ENCODE data around the gene RNF144B. TPM values are rescaled to one million over a fixed set of nuclear protein-coding genes. Genes with fewer than 3 reads are reported as not detected.

Gene RNF144B
- total and polyA plus RNA-seq, 2 of the 8 experiments (the other 6 are each of a cell fraction or from before 2014, with no cell fraction given), result 1.8 to 11.2 TPM

DNA sequence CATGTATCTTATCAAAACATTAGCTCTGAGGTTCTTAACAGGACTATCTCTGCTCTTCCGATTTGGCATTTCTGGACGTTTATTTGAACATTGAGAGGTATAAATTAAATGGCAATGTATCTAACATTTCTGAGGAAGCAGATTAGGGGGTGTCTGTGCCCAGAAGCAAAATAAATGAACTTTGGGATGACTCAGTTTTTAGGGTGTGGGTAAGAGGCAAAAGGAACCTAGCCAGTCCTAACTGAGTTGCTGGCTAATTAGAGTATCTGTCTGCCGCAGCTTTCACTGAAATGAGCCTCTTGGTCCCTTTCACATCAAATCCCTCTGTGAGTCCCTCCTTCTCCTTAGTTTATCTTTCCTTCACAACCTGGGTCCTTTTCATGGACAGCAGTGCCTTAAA lies 1.1 kb downstream of the RNF144B start:
- H3K4me2 ChIP-seq (ENCODE audit: insufficient read depth in 1 of 2, low read depth in 2 of 2, low read length in 2 of 2), result peak overlapping the region; percentile 74 to 83
- no peak overlapping the region for H3K4ac ChIP-seq (replicated peaks; ENCODE audit: insufficient read length, low read depth, low read length)
- no peak overlapping the region for H3K56ac ChIP-seq (replicated peaks; ENCODE audit: insufficient read length, low read depth, low read length)
- no peaks in the 10 kb centered on the region for H3K79me1 ChIP-seq (ENCODE audit: low read depth, low read length)
- H3K27ac ChIP-seq (ENCODE audit: low read depth, low read length), result no peak overlapping the region
- no peaks in the 10 kb centered on the region for H4K20me1 ChIP-seq (replicated peaks in 1 of 2; ENCODE audit: control insufficient read depth in 1 of 2, insufficient read depth in 2 of 2, low read length in 2 of 2)
- WGBS, 2 experiments (ENCODE audit: extremely low coverage in 1 of 2, insufficient coverage in 1 of 2, insufficient read length in 1 of 2, insufficient replicate concordance in 2 of 2, low coverage in 1 of 2, low lambda C conversion rate in 2 of 2, missing lambda C conversion rate in 1 of 2), result 58% methylated on average over 3 of the region's 3 CpGs; no CpG with 5 or more reads in 1 of the 2 experiments
- H3K4me3 ChIP-seq (ENCODE audit: extremely low read depth in 1 of 4, insufficient read depth in 2 of 4, low read depth in 3 of 4, low read length in 4 of 4), result peak overlapping the region in 1 of 4 experiments; percentile 66; a peak in 4 of 8 replicates
- no peak overlapping the region for H3K23ac ChIP-seq (ENCODE audit: insufficient read length)
- no peak overlapping the region for H2BK12ac ChIP-seq (ENCODE audit: low read depth, low read length)
- H3K4me1 ChIP-seq (replicated peaks in 1 of 4; ENCODE audit: control insufficient read depth in 3 of 4, insufficient read depth in 4 of 4, low read length in 3 of 4), result peaks cover 0 to 14% (median 8%) of the 10 kb centered on the region in 4 experiments; a peak in 4 of 7 replicates
- peaks cover 2% of the 10 kb centered on the region; the same call in 1 of the 2 replicates for H3K23me2 ChIP-seq (ENCODE audit: low read depth, low read length)
- H3K79me2 ChIP-seq (ENCODE audit: control insufficient read depth in 1 of 2, insufficient read depth in 2 of 2, low read length in 2 of 2), result peaks cover 0 to 12% of the 10 kb centered on the region in 2 experiments; a peak in 2 of 4 replicates
- H3K18ac ChIP-seq (ENCODE audit: extremely low read depth, low read length), result no peak overlapping the region
- H3K14ac ChIP-seq (ENCODE audit: insufficient read length), result no peak overlapping the region
- no peak for DNase-seq (ENCODE audit: low read depth in 1 of 2, low spot score in 2 of 2)
- no peaks in the 10 kb centered on the region for H3K27me3 ChIP-seq (replicated peaks in 1 of 4; ENCODE audit: control insufficient read depth in 3 of 4, extremely low read depth in 1 of 4, insufficient read depth in 3 of 4, low read length in 3 of 4)
- no peak for TF ChIP-seq SIN3A (conservative IDR thresholded peaks at IDR 0.05 in 1 of 2, IDR thresholded peaks at IDR 0.05 in 1 of 2; ENCODE audit: low read depth in 1 of 2, low read length in 2 of 2)
- no peak for TF ChIP-seq HDAC6 (IDR thresholded peaks at IDR 0.05; ENCODE audit: low read depth, low read length)
- TF ChIP-seq BACH1 (IDR thresholded peaks at IDR 0.05; ENCODE audit: low read length), result no peak
- TF ChIP-seq BCL11A (IDR thresholded peaks at IDR 0.05; ENCODE audit: low read depth in 2 of 2, low read length in 2 of 2), result no peak
- no peak for TF ChIP-seq POU5F1 (IDR thresholded peaks at IDR 0.05; ENCODE audit: low read depth, low read length)
- TF ChIP-seq SUZ12 (IDR thresholded peaks at IDR 0.05; ENCODE audit: low read length), result no peak
- no peak for TF ChIP-seq GABPA (IDR thresholded peaks at IDR 0.05; ENCODE audit: borderline replicate concordance, insufficient read depth, low read length)
- H4K8ac ChIP-seq (ENCODE audit: extremely low read depth, insufficient read depth, low read length), result no peak overlapping the region
- no peak overlapping the region for H2BK5ac ChIP-seq (ENCODE audit: low read depth, low read length)
- no peak overlapping the region for H2AFZ ChIP-seq (ENCODE audit: low read length)
- H3K36me3 ChIP-seq (ENCODE audit: control insufficient read depth in 2 of 4, insufficient read depth in 4 of 4, low read length in 3 of 4), result no peaks in the 10 kb centered on the region
- no peak overlapping the region for H2BK15ac ChIP-seq (ENCODE audit: low read length)
- no peak for FAIRE-seq
- ChIA-PET POLR2A (ENCODE audit: partially characterized antibody) (interaction anchor here (1.3 kb wide), 2 partner anchors 95 to 124 kb away, joined by 3 to 4 read pairs; partner anchors contain the start of gene DEK), CTCF (ENCODE audit: partially characterized antibody) (interaction anchor here (0.6 kb wide), 1 partner anchor 12 kb away, joined by 3 read pairs; no protein-coding TSS in a partner anchor)
- no peaks in the 10 kb centered on the region for H3K9me3 ChIP-seq (ENCODE audit: insufficient read depth in 2 of 2, low read depth in 1 of 2, low read length in 1 of 2)
- no peak overlapping the region; a peak in 1 of 7 replicates for H3K9ac ChIP-seq (replicated peaks in 1 of 4; ENCODE audit: extremely low read depth in 1 of 4, low read depth in 3 of 4, low read length in 3 of 4)
- H2AK5ac ChIP-seq (ENCODE audit: low read depth, low read length), result no peak overlapping the region
- H2BK20ac ChIP-seq (ENCODE audit: low read length), result no peak overlapping the region
- no peak overlapping the region for H2BK120ac ChIP-seq (replicated peaks; ENCODE audit: low read depth, low read length)
- H4K5ac ChIP-seq (ENCODE audit: insufficient read length, low read depth, low read length), result no peak overlapping the region
- no peak overlapping the region for H4K91ac ChIP-seq (replicated peaks; ENCODE audit: insufficient read length, low read length)

Measured in H1 (cell line).